HG03108 (cell line): ENCODE measurements around the gene ATP23.

ENCODE experiments used
- ATAC-seq: cut with Tn5 transposase; IDR thresholded peaks from one replicate; pipeline ENCODE4 v1.9.1; 2021; ENCODE audit warnings: moderate library complexity; ENCODE audit not compliant: unreplicated experiment

The ATP23 gene

DNA sequence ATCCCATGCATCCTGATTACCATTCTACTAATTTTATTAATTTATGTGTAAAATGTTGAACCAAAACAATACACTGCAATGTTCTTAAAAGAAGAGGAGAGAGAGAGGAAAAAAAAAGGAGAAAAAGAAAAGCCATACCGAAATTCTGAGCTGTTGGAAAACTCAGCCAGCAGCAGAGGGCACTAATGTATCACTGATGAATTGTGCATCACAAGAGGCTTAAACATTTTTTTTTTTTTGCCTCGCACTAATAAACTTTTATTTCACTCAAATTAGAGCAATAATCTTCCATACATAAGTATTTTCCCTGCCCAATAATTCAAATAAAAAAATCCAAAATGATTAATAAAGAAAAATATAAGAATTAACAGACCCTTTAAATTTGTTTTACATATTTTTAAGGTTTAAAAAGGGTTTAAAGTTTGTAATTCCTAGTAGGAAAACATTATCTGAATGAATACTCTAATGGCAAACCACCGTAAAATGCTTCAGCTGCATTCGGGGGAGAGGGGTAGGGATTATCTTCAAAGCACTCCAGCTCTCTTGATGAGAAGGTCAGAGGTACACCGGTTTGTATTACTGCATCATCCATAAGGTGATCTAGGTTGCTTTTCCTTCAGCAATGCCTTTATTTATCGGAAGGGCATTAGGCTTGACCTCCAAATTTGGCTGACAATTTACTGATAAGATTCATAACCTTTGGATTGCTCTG is 41.9 kb downstream of the ATP23 start:
- no peak for ATAC-seq

GRCh38 chr12:57983858-57984505 is 42.6 kb downstream of the ATP23 start:
- no peak for ATAC-seq

DNA sequence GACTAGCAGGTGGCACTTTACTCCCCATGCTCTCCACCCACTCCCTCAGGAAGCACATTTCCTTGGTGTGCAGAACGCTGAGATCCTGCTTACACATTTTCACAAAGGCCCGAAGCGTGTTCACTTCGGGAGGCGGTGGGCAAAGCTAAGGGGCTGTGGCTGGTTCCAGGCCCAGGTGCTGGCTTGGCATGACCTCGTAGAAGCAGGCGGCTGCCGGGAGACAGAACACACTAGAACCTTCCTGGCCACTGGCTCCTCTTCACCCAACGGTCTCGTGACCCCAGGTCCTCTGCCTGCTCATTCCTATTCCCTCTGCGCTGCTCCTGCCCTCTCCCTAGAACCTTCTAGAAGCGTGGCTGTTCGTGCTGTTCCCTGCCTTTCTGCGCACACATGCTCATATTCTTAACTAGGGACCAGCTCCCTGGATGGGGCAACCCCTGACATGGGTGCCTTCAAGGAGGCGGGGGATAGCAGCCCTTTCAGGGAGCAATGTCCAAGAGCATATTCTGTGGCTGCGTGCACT is 43.3 kb downstream of the ATP23 start:
- ATAC-seq, result no peak

GRCh38 chr12:57985685-57986084 is 44.3 kb downstream of the ATP23 start:
- no peak for ATAC-seq

DNA sequence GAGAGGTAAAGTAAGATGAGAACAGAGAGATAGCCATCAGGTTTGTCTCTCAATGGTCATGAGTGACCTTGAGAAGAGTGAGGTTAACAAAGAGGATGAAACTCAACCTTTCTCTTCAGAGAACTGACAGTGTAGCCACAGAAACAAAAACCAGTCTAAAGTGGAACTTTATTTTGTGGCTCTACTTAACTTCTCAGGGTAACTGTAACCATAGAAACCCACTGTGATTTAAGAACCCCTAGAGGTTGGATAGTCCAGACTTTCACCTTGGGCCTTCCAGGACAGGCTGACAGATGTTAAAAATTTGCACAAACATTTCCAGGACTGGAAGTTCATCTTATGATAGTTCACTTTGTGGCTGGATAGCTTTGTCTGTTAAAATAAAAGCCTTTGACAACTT is 48.5 kb downstream of the ATP23 start:
- ATAC-seq, result no peak

- ATAC-seq, result no peak
Observed at GRCh38 chr12:57990241-57990883, 49.0 kb downstream of the ATP23 start.

- no peak for ATAC-seq
Observed at GRCh38 chr12:57992001-57992400, 50.6 kb downstream of the ATP23 start.

GRCh38 chr12:57993030-57993429 is 51.7 kb downstream of the ATP23 start:
- ATAC-seq, result no peak

GRCh38 chr12:57993834-57994233 is 52.5 kb downstream of the ATP23 start:
- ATAC-seq, result no peak

DNA sequence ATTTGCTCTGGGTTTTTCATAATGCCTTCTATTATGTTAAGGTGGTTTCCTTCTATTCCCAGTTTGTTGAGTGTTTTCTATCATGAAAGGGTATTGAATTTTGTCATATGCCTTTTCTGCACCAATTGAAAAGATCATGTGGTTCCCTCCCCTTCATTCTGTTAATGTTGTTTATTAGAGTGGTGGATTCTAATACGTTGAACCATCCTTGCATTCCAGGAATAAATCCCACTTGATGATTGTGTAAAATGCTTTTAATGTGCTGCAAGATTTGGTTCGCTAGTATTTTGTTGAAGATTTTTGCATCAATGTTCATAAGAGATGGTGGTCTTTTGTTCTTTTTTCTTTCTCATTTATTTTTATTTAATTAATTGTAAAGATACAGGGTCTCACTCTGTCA is 55.2 kb downstream of the ATP23 start:
- ATAC-seq, result no peak

DNA sequence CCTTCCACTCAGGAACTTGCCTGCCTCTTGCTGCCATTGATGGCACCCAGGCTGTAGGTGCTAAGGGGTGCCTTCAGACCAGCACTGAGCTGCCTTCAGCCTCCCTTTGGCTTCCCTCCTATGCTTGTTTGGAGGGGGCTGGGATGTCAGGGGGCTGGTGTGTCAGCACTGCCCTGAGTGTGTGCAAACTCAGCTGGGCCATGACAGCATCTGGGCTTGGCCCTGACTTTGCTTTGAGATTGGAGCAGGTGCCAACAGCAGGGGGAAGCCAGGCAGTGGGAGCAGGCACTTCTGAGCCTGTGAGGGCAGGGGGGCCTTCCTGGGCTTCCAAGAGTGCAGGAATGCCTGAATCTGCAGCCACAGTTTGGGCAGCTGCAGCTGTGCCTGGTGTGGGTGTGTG is 56.9 kb downstream of the ATP23 start:
- no peak for ATAC-seq

- no peak for ATAC-seq
Observed at GRCh38 chr12:58000499-58000898, 59.1 kb downstream of the ATP23 start.

DNA sequence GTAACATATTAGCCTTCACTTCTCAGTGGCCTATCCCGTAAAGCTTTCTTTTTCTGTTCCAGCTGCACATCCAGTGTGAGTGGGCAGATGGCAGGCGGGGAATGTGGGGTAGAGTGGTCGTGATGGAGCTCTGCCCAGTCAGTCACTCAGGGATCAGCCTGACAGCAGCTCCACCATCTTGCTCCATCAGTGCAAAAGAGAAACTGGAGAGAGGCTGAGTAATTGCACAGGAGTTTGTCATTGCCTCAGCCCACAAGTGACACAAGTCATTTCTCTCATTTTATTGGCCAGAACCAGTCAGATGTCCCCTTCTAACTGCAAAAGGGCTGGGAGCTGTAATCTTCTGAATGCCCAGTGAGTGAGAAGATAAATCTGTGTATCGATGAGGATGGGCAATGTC is 66.5 kb downstream of the ATP23 start:
- ATAC-seq, result no peak

- ATAC-seq, result no peak
Observed at GRCh38 chr12:58008634-58009033, 67.3 kb downstream of the ATP23 start.
